ENCODE measurements around the gene EFHD1.
A peak's percentile ranks its signal among the peaks of the same experiment; 100 is the strongest.

Gene EFHD1

GRCh38 chr2:232604535-232604934 lies 28.9 kb upstream of the EFHD1 start:
- in situ Hi-C loops (cut with MboI; ENCODE audit: low sequenced_read_pairs, unreplicated experiment) = loop anchor here (25.0 kb wide), 2 partner anchors 433 to 658 kb away; partner anchors contain the start of genes ATG16L1 and NEU2
- TF ChIP-seq CTCF (IDR thresholded peaks at IDR 0.05; ENCODE audit: borderline replicate concordance, control extremely low read depth, extremely low read depth, insufficient read depth, missing control alignments) = no peak
- no peak for DNase-seq (ENCODE audit: low spot score)

GRCh38 chr2:232607011-232607410 lies 26.4 kb upstream of the EFHD1 start:
- in situ Hi-C loops (cut with MboI; ENCODE audit: low sequenced_read_pairs, unreplicated experiment) = loop anchor here (25.0 kb wide), 2 partner anchors 430 to 655 kb away; partner anchors contain the start of genes ATG16L1 and NEU2
- no peak for DNase-seq (ENCODE audit: low spot score)
- no peak for TF ChIP-seq CTCF (IDR thresholded peaks at IDR 0.05; ENCODE audit: borderline replicate concordance, control extremely low read depth, extremely low read depth, insufficient read depth, missing control alignments)

- in situ Hi-C loops (cut with MboI; ENCODE audit: low sequenced_read_pairs, unreplicated experiment) = loop anchor here (25.0 kb wide), 2 partner anchors 428 to 653 kb away; partner anchors contain the start of genes ATG16L1 and NEU2
- no peak for TF ChIP-seq CTCF (IDR thresholded peaks at IDR 0.05; ENCODE audit: borderline replicate concordance, control extremely low read depth, extremely low read depth, insufficient read depth, missing control alignments)
- DNase-seq (ENCODE audit: low spot score) = peak; percentile 7
These were observed 23.8 kb upstream of the EFHD1 start for GRCh38 chr2:232609607-232610006.

GRCh38 chr2:232610081-232610480 lies 23.3 kb upstream of the EFHD1 start:
- in situ Hi-C loops (cut with MboI; ENCODE audit: low sequenced_read_pairs, unreplicated experiment) = loop anchor here (25.0 kb wide), 2 partner anchors 427 to 652 kb away; partner anchors contain the start of genes ATG16L1 and NEU2
- TF ChIP-seq CTCF (IDR thresholded peaks at IDR 0.05; ENCODE audit: borderline replicate concordance, control extremely low read depth, extremely low read depth, insufficient read depth, missing control alignments) = no peak
- peak; percentile 6 for DNase-seq (ENCODE audit: low spot score)

GRCh38 chr2:232611061-232611460 lies 22.3 kb upstream of the EFHD1 start:
- in situ Hi-C loops (cut with MboI; ENCODE audit: low sequenced_read_pairs, unreplicated experiment) = loop anchor here (25.0 kb wide), 2 partner anchors 426 to 651 kb away; partner anchors contain the start of genes ATG16L1 and NEU2
- TF ChIP-seq CTCF (IDR thresholded peaks at IDR 0.05; ENCODE audit: borderline replicate concordance, control extremely low read depth, extremely low read depth, insufficient read depth, missing control alignments) = no peak
- DNase-seq (ENCODE audit: low spot score) = peak; percentile 12

GRCh38 chr2:232611559-232612218 lies 21.7 kb upstream of the EFHD1 start:
- in situ Hi-C loops (cut with MboI; ENCODE audit: low sequenced_read_pairs, unreplicated experiment) = loop anchor here (25.0 kb wide), 2 partner anchors 426 to 651 kb away; partner anchors contain the start of genes ATG16L1 and NEU2
- peak; percentile 77 for DNase-seq (ENCODE audit: low spot score)
- TF ChIP-seq CTCF (IDR thresholded peaks at IDR 0.05; ENCODE audit: borderline replicate concordance, control extremely low read depth, extremely low read depth, insufficient read depth, missing control alignments) = peak; percentile 86
